GM12892 (cell line): ENCODE data around the gene SLC16A8.
A peak's percentile ranks its signal among the peaks of the same experiment; 100 is the strongest.

Experiments
- DNase-seq: peaks from one replicate; pipeline ENCODE4 v3.0.0; 2011; ENCODE audit not compliant: insufficient read length
- FAIRE-seq: peaks from 2 replicates; lab custom pipeline; 2011; peaks lifted over from hg19 to GRCh38; lab: Jason Lieb, UNC
- POLR2A ChIP-seq: IDR thresholded peaks from 2 replicates; pipeline ENCODE4 v1.6.1; 2011; ENCODE audit warnings: low read depth, low read length, control low read depth
- POLR2AphosphoS5 ChIP-seq: IDR thresholded peaks from 2 replicates; pipeline ENCODE4 v1.6.1; 2011; ENCODE audit warnings: low read depth, low read length, control low read depth
- TAF1 ChIP-seq: IDR thresholded peaks from 2 replicates; pipeline ENCODE4 v1.6.1; 2011; ENCODE audit warnings: low read depth, mild to moderate bottlenecking, control low read depth, low read length, borderline replicate concordance

SLC16A8 gene

GRCh38 chr22:38065539-38065938 is 18.4 kb downstream of the SLC16A8 start:
- DNase-seq, result no peak
- TF ChIP-seq TAF1, result no peak
- no peak for TF ChIP-seq POLR2AphosphoS5
- TF ChIP-seq POLR2A, result no peak
- no peak for FAIRE-seq

- no peak for FAIRE-seq
- TF ChIP-seq TAF1 (no peak), POLR2A (no peak), POLR2AphosphoS5 (no peak)
These were observed 21.2 kb downstream of the SLC16A8 start for GRCh38 chr22:38062791-38063190.

GRCh38 chr22:38056969-38057891 is 26.8 kb downstream of the SLC16A8 start, which contains the start of gene PICK1:
Gene PICK1, plus strand, starts transcription at chr22:38057404. Its CDS starts 406 bp downstream, at chr22:38057810.
- peak; percentile 93 for DNase-seq
- TF ChIP-seq TAF1, result 0 out of 2 replicates have a peak, but pooled peaks have one; percentile 49
- peak; percentile 72; the same call in 1 of the 2 replicates for TF ChIP-seq POLR2A
- TF ChIP-seq POLR2AphosphoS5, result peak; percentile 57; the same call in 1 of the 2 replicates
- FAIRE-seq, result peak; percentile 96

More at GRCh38 chr22:38062791-38063190, 21.2 kb downstream of the SLC16A8 start:
- DNase-seq, result no peak

- peak; percentile 93 for DNase-seq
- peak; percentile 96 for FAIRE-seq
- TF ChIP-seq POLR2AphosphoS5 (no peak), POLR2A (no peak), TAF1 (no peak)
These were observed 31.8 kb downstream of the SLC16A8 start for GRCh38 chr22:38051900-38052862.

- TF ChIP-seq POLR2AphosphoS5, result no peak
- FAIRE-seq (no peak), DNase-seq (no peak)
These were observed 32.7 kb downstream of the SLC16A8 start for GRCh38 chr22:38051261-38051660.

GRCh38 chr22:38050720-38051119 is 33.3 kb downstream of the SLC16A8 start:
- FAIRE-seq (no peak), DNase-seq (no peak)
- TF ChIP-seq POLR2AphosphoS5 (no peak), TAF1 (no peak)

GRCh38 chr22:38049812-38050619 is 34.0 kb downstream of the SLC16A8 start:
- TF ChIP-seq POLR2A (no peak), TAF1 (no peak), POLR2AphosphoS5 (no peak)
- FAIRE-seq (no peak), DNase-seq (no peak)

- DNase-seq (no peak), FAIRE-seq (no peak)
- TF ChIP-seq POLR2A, result no peak
- TF ChIP-seq TAF1, result no peak
- no peak for TF ChIP-seq POLR2AphosphoS5
These were observed 37.8 kb downstream of the SLC16A8 start for GRCh38 chr22:38046070-38046748.

- TF ChIP-seq POLR2AphosphoS5 (no peak), POLR2A (no peak), TAF1 (no peak)
- no peak for DNase-seq
- no peak for FAIRE-seq
These were observed 40.6 kb downstream of the SLC16A8 start for GRCh38 chr22:38043151-38044039.
